ENCODE results near the gene WDHD1.
"Not testable (repeated sequence)": the region's sequence is repeated elsewhere in the genome, so short reads cannot be mapped to it uniquely, and the experiment has no call there.

The WDHD1 gene

DNA sequence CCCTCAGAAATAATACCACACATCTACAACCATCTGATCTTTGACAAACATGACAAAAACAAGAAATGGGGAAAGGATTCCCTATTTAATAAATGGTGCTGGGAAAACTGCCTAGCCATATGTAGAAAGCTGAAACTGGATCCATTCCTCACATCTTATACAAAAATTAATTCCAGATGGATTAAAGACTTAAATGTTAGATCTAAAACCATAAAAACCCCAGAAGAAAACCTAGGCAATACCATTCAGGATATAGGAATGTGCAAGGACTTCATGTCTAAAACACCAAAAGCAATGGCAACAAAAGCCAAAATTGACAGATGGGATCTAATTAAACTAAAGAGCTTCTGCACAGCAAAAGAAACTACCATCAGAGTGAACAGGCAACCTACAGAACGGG lies 74.1 kb downstream of the WDHD1 start:
- DNase-seq, result not testable (repeated sequence)

DNA sequence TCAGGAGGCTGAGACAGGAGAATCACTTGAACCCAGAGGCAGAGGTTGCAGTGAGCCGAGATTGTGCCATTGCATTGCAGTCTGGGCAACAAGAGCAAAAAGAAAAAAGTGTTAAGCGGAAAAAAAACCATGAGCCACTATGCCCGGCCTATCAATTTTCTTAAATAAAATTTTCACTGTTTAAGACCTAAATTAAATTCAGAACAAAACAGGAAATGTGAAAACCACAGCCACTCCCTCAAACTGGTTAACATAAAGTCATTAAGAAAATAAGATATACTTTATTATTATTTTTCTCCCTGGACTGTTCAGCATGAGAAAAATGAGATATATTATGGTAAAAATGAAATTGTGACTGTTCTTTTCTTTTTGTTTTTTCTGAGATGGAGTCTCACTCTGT lies 79.7 kb downstream of the WDHD1 start:
- DNase-seq, result no peak

DNA sequence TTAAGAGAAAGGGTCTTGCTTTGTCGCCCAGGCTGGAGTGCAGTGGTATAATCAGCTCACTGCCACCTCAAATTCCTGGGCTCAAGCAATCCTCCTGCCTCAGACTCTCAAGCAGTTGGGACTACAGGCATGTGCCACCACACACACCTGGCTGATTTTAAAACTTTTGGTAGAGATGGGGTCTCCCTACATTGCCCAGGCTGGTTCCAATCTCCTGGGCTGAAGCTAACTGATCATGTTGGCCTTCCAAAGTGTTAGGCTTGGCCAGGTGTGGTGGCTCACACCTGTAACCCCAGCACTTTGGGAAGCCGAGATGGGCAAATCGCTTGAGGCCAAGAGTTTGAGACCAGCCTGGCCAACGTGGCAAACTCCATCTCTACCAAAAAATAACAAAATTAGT lies 80.4 kb downstream of the WDHD1 start:
- DNase-seq, result no peak

DNA sequence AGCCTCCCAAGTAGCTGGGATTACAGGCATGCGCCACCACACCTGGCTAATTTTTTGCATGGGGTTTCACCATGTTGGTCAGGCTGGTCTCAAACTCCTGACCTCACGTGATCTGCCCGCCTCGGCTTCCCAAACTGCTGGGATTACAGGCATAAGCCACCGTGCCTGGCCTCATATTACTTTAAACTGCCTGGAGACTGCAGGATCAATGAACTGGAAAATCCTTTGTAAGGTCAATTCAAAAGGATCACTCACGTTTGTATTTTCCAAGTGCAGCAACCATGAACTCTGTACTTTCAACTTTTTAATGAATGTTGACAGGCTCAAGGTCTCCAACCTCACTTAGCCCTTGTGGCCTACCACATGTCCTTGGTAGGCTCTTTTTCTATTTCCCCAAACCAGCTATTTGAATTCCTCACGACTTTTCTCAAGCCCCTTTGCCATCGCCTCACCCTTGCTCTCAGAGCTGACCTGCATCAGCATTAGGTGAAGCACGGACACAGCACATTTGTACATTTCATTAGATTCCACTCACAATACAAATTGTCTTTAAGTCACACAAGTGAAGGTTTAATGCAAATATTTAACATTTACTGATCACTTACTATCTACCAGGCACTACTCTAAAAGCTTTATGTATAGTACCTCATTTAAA lies 82.0 kb downstream of the WDHD1 start:
- no peak for DNase-seq

DNA sequence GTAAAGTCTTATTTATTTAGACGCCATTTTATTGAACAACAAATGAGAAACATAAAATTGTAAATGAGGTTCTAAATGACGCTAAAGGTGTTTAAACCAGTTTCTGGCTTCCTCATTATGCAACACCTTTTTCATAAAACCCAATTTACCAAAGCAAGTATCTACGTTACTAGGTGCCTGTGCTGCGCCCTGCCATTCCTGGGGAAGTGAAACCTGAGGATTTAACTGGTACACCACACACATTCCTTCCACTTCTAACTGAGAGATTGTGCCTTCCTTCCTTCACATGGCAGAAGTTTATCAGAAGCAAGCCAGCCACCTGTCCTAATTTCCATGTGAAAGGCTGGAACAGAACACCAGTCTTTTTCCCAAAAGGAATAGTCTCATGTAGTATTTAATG lies 84.0 kb downstream of the WDHD1 start:
- DNase-seq, result peak; percentile 17

DNA sequence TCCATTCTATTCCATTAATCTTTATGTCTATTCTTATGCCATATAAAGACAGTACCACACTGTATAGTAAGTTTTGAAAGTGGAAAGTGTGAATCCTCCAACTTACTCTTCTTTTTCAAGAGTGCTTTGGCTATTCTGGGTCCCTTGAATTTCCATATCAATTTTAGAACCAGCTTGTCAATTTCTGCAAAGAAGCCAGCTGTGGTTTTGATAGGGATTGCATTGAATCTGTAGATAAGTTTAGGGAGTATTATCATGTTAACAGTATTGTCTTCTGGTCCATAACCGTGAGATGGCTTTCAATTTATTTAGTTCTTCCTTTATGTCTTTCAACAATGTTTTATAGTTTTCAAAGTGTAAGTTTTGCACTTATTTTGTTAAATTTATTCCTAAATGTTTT lies 90.1 kb downstream of the WDHD1 start:
- DNase-seq, result no peak

DNA sequence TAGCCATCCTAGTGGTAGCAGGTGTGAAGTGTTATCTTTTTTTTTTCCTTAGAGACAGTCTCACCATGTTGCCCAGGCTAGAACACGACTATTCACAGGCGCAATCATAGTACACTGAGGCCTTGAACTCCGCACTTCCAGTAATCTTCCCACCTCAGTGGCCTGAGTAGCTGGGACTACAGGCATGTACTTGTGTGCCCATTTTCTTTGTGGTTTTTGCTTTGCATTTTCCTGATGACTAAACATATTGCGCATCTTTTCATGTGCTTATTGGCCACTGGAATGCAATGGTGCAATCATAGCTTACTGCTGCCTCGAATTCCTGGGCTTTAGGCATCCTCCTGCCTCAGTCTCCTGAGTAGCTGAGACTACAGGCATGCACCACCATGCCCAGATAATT lies 90.9 kb downstream of the WDHD1 start:
- no peak for DNase-seq

DNA sequence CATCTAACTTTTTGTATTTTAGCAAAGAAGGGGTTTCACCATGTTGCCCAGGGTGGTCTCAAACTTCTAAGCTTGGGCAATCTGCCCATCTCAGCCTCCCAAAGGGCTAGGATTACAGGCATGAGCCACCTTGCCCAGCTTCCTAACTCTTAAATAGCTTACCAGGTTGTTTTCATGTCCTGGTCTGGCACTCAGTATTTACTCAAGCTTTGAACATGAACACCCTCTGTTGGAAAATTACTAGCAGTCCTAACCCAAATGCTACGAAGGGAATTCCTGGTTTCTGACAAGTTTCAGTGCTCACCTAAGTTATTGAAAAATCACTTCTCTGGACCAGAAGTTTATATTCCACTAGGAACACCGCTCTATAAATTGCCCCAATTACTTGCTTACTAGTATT lies 91.8 kb downstream of the WDHD1 start:
- DNase-seq, result no peak

DNA sequence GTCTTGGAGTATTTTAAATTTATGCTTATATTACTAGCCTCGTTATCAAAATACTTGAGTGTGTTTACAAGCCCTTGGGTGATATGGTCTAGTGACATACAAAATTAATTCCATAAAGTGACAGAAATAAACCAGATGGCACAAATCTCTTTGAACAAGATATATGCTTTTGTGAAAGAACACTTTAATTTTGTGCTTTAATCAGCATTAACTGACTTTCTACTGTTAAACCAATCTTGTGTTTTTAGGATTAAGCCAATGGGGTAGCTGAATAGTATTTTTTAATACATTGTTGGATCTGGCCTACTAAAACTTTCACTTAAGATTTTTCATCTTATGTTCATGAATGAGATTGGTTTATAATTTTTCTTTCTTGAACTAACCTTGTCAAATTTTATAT lies 93.9 kb downstream of the WDHD1 start:
- DNase-seq, result no peak

DNA sequence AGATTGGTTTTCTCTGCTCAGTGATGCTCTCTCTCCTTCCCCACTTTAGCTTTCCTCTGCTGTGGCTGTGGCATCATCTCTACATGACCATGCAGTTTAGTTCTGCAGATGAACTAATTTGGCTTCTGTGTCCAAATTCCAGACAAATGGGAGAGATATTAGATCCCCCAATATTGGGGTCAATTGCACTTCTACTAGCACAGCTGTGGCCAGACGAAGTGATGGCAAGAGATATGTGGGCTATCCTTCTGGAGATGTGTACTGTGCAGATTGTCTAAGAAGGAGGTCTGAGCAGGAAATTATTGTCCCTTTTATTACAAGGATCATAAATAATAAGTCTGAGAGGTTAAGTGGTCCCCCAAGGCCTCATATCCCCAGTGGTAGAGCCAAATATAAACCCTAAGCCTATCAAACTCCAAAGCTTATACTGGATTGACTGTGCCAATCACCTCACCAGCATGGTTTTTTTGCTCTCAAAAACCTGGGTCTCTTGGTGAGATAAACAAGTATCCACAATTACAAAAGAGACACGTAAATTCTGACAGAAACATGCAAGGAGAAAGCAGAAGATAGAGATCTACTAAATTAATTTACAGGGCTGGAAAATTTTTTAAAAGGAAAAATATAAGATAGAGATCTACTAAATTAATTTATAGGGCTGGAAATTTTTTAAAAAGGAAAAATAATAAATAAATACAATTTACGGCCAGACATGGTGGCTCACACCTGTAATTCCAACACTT lies 95.1 kb downstream of the WDHD1 start:
- no peak for DNase-seq

DNA sequence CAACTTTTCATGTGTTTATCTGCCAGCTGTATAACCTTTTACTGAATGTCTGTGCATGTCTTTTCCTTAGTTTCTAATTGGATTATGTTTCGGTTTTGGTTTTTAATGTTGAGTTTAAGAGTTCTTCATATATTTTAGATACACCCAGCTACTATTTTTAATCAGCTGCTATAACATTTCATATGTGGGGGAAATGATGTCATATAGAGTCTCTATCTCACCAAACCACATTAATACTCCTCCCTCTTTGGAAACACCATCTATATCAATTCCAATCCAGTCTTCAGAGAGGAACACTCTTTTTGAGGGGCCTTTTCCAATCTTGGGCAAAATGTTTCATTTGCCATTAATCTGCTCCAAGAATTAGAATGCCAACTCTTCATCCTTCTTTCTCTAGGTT lies 95.8 kb downstream of the WDHD1 start:
- DNase-seq, result no peak

DNA sequence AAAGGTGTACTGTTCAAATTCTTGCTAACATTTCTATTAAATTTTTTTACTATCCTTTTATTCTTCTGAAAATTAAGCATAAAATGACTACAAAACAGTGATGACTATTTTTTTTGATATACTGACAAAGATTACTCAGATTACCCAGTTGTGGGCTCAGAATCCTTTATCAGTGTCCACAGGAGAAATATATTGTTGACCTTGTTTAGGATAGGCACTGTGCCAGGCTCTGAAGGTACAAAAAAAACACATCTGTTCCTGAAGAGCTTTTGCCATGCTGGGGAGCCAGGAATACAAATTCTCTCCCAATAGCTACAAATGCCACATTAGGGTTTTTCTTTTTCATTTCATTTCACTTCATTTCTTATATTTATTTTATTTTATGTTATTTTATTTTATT lies 97.3 kb downstream of the WDHD1 start:
- no peak for DNase-seq

DNA sequence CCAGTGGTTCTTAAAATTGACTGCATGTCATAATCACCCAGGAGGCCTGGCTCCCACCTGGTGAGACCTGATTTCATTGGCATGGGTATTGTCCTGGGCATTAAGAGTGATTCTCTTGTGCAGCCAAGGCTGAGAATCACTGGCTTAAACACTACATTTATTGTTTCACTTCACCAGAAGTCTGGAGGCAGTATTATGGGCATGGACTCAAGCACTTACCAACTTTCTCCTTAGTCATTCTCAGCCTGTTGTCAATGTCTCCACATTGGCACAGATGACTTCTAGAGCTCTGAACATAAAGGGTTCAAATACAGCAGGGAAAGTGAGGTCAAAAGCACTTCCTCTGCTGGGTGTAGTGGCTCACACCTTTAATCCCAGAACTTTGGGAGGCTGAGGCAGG lies 98.7 kb downstream of the WDHD1 start:
- DNase-seq, result no peak

DNA sequence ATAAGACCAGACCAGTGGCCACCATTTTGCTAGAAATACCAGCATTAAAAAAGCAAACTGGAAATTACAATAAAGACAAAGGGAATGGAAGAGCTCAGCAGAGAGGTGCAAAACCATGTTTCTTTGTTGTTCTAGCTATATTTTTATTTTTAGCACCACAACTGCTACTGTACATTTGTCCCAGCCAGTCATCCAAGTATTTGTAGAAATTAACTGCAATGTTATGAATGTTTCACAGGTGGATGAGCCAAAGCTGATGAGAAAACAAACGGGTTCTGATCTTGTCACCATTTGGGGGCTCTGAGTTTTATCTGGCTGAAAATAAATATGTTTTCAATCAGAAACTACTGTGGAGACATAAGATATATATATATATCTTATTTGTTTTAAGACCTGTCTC lies 99.3 kb downstream of the WDHD1 start:
- DNase-seq, result no peak

DNA sequence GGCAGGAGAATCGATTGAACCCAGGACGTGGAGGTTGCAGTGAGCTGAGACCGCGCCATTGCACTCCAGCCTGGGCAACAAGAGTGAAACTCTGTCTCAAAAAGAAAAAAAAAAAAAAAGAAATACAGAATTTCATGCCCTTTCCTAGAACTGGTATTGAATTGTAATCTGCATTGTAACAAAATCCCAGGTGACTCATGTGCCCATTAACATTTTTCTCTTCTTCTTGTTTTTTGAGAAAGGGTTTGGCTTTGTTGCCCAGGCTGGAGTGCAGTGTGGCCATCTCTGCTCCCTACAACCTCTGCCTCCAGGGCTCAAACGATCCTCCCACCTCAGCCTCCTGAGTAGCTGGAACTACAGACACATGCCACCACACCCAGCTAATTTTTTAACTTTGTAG lies 100.3 kb downstream of the WDHD1 start:
- DNase-seq, result not testable (repeated sequence)

DNA sequence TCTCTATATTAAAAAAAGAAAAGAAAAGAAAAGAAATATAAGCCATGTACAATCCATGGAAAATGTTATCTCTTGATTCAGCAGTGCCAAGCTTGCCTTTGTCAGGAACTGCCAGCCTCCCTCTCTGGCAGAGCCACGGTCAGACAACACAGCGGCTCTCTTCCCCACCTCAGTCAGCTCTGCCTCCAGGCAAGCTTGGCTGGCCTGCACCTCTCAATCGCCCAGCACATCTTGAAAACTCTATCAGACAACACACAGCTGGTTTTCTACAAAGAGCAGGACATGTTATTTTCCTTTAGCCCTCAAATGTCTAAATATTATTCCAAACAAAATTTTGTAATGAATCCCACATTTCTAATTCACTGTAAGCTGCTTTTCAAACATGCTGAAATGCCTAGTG lies 104.3 kb downstream of the WDHD1 start:
- no peak for DNase-seq

DNA sequence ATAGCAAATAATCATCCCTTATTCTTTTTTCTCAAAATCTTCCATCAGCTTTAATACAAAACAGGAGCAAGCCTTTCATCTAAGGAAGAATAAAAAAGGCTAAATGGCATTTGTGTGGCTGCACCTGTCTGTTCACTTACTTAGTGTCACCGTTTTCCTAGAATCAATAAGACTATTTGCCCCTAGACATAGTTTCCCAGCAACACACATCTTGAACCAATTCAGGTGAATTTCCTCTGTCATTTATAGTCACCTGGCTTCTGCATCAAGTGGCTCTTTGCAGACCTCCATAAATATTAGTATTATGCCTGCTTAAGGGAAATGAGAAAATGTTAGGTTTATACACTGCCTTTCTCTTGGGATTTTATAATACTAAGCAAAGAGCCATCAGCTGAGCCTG lies 106.8 kb downstream of the WDHD1 start:
- DNase-seq, result no peak

DNA sequence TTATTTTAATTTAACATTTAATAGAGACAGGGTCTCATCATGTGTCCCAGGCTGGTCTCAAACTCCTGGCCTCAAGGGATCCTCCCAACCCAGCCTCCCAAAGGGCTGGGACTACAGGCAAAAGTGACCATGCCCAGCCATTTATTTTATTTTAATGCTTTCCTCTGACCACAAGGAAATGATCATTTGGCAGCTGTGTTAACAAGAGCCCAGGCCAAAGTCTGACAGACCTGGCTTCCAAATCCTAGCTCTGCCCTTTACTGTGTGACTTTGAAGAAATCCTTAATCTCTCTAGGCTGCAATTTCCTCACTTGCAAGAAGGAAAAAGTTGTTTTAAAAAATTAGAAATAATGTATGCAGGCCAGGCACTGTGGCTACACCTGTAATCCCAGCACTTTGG lies 107.6 kb downstream of the WDHD1 start:
- DNase-seq, result no peak

DNA sequence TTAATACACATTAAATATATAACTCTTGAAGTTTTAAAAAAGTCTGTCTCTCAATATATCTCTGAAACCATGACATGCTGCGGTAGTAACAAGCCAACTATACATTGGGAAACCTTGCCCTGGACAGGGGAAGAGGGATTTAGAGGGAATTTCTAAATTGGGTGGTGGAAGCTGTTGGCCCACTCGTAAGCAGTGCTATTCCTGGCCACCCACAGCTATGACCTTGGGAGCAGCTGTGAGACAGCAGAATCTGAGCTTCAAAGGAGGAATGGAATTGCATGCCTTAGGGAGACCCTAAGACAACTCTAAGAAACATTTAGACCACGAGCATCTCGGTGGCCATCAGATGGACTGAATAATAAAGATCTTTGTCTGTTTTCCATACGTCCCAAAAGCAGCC lies 108.5 kb downstream of the WDHD1 start:
- no peak for DNase-seq

DNA sequence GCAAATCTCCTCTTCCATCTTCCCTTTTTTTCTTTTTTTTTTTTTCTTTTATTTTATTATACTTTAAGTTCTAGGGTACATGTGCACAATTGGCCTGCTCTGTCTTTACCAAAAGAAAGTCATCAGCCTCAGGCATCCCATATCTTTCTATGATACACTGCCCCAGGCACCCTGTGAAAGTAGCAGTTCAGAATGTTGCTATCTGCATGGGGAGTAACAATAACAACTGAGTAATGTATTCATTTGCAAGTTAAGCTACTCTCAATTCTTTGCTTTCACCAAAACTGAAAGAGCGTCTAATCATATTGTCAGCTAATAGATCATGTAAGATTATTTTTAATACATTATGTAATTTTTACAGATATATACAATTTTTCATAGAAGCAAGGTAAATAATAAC lies 110.8 kb downstream of the WDHD1 start:
- no peak for DNase-seq

DNA sequence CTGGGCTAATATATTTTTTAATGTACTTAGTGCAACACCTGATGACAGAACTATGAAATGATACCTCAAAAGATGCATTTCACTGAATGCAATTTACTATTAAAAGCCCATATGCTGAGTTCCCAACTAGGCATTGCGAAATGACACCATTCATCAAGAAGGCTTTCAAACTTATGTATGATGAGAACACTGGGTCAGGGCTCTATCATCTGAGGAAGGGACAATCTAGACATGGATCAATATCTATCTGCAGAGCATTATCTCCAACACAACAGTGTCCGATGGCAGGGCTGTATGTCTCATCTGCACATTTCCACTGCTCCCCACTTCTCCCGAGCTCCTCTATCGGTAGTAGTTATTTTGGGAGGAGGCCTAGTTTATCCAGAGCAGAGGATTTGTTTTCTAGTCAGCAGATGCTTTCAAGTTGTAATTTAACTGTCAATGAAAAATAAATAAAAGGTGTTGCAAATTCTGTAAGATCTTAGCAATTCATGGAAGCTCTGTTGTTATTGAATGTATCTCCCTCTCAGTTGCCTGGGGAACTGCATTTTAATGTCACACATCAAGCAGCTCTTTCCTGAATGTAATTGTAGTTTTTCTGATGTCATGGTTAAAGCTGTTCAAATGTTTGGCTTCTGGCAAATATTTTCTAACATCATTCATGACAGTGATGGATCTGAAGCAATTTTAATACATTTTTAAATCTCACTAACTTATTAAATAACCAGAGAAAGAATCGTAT lies 116.9 kb downstream of the WDHD1 start:
- no peak for DNase-seq

DNA sequence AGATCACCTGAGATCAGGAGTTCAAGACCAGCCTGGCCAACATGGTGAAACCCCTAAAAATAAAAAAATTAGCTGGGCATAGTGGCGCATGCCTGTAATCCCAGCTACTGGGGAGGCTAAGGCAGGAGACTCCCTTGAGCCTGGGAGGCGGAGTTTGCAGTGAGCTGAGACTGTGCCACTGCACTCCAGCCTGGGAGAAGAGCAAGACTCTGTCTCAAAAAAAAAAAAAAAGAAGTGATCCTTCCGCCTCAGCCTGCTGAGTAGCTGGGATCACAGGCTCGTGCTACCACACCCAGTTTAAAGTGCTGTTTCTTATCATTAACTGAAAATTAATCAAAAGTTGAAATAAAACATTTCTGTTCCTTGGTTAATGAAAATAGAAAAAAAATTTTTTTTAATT lies 117.9 kb downstream of the WDHD1 start:
- not testable (repeated sequence) for DNase-seq

DNA sequence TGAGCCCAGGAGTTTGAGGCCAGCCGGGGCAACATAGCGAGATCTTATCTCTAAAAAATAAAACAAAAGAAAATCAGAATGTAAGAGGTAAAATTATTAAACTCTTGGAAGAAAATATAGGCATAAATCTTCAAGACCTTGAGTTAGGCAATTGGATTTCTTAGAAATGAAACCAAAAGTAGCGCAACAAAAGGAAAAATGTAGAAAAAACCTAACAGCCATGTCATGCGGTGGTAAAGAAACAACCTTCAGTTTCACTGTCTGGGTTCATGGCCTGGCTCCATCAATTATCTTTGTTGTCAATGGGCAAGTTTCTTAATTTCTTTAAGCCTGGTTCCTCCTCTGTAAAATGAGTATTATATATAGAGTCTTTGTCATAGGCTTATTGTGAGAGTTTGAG lies 118.7 kb downstream of the WDHD1 start:
- no peak for DNase-seq

DNA sequence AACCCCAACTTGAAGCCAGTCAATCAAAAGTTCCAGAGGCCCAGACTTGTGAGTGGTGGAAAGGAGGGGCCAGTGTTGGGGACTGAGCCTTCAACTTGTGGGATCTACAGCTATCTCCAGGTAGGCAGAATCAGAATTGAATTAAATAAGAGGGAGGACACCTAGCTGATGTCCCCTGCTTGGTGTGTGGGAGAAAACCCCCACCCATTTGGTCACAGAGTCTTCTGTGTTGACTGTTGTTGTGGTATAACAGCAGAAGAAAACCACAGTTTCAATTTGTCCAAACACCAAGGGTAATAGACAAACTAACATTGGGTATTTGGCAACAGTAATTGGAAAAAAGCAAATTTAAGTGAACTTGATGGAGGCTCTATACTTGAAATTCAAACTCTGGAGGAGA lies 120.8 kb downstream of the WDHD1 start:
- DNase-seq, result no peak
